Activated T-cell treated with anti-CD3 and anti-CD28 coated beads for 1 hour (primary cell): Measurements from ENCODE around the gene ZNF511.

Source experiments
- DNase-seq: peaks from one replicate; pipeline ENCODE4 v3.0.0-alpha.2; 2020; ENCODE audit warnings: low read depth

The ZNF511 gene

DNA sequence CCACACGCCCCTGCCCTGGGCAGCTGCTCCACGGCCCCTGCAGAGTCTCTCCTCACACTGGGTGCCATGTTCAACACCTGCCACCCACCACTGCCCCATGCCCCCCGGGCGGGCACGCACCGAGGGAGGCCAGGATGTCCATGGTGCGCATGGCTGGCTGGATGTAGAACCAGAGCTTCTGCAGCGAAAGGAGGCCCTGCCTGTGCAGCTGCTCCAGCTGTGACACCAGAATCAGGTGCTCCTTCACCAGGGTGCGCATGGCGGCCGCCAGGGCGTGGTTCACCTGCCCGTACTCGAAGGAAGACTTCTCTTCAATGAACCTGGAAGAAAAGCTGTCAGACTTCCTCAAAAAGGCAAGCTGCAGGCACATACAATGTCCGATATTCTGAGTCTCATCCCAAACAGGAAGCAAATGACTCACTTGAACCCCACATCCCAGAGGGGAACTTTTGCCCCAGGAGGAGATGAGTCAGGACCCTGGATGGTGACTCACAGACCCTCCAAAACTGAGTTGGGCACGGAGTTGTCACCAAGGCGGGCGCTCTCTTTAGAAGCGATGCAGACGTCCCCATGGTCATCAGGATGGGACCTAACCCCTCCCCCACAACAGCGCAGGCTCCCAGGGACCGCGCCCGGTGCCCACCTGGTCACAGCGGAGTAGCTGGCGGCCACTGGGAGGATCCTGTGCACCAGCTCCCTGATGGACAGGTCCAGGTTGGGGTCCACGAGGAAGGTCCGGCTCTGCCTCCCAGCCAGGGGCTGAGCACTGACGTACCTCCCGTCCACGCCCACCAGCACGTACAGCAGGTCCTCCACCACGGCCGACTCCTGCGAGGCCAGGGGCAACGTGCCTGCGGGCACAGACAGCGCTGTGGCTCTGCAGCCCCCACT is 15.6 kb upstream of the ZNF511 start:
- DNase-seq, result no peak

DNA sequence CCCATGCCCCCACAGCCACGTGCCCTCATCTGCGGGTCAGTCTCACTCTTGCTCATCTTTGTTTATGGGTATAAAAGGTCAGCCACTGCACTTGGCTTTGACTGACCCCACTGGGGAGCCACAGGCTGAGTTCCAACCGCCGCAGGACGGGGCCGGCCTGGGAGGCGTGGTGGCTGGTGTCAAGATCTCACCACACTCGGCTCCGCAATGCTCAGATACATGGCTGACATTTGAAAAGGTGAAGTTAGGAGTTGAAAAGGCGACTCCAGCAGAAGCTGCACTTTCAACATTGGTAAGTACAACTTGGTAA is 14.9 kb upstream of the ZNF511 start:
- no peak for DNase-seq

- DNase-seq, result no peak
Measured at GRCh38 chr10:133294189-133294588, 14.5 kb upstream of the ZNF511 start.

- DNase-seq, result no peak
Measured at GRCh38 chr10:133295426-133296320, 13.0 kb upstream of the ZNF511 start.

DNA sequence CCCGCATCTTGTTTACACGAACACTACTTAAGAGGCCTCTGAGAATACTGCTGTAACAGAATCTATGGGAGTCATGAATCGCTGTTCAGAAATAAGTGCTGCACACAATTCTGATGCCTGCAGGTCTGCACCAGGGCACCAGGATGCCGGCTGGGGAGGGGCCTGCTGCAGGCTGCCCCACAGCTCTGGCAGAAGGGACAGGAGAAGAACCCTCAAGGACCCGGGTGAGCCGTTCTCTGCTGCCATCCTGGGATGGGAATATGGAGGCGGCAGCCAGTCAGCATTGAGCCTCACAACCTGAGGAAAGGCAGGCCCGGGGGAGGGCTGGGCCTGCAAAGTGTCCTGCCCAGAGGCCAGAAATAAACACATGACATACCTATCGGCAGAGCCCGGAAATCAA is 11.2 kb upstream of the ZNF511 start:
- DNase-seq, result no peak

GRCh38 chr10:133298466-133298865 is 10.2 kb upstream of the ZNF511 start:
- DNase-seq, result no peak

DNA sequence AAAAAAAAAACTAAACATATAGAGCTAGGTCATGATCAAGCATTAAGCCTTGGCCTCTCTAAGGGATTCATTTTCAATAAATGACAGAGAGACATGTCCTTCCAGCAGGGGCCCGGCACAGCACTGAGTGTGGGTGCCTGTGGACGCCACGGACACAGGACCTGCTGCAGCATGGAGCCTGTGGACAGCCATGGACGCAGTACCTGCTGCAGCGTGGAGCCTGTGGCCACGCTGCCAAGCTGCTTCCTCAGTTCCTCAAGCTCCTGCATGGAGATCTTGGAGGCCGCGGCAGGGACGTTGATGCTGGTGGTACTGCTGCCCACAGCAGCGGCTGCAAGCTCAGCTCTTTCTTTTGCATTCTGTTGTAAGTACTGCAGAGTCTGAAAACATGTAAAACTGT is 9.5 kb upstream of the ZNF511 start:
- no peak for DNase-seq

- no peak for DNase-seq
Measured at GRCh38 chr10:133299738-133300137, 9.0 kb upstream of the ZNF511 start.

- no peak for DNase-seq
Measured at GRCh38 chr10:133302230-133302629, 6.5 kb upstream of the ZNF511 start.

DNA sequence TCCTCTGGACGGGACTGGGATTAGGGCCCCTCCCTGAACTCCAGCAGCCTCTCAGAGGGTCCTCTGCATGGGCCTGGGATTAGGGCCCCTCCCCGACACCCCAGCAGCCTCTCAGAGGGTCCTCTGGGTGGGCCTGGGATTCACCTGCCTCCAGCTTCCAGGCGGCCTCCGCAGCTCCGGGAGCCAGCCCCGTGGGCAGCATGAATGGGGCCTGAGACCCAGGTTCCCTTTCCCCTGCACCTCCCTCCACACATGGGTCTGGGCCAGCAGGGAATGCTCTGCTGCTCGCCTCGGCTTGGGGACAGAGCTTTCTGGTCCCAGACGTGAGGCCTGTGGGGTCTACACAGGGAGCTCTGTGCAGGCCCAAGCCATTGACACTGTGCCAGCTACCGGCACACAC is 5.5 kb upstream of the ZNF511 start:
- no peak for DNase-seq

- DNase-seq, result no peak
Measured at GRCh38 chr10:133306097-133306476, 2.6 kb upstream of the ZNF511 start.

DNA sequence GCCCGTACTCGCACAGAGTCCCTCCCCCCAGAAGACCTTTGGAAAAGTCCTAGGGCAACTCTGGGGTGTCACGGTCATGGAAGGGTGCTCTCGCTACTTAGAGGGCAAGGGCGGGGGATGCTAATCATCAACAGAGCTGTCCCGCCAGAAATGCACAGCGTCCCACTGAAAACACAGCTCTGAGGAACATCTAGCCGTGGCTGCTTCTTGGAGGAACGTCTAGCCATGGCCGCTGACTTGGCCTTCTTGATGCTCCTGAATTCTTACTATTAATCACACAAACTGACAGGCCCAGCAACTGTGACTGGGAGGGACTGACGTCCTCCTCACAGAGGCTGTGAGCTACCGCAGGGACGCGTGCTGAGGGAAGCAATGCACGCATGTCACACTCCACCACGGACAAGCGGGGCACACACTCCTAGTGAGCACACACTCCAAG is 1.8 kb upstream of the ZNF511 start:
- no peak for DNase-seq

- peak; percentile 84 for DNase-seq
Measured at GRCh38 chr10:133307776-133308420, 816 bp upstream of the ZNF511 start.

DNA sequence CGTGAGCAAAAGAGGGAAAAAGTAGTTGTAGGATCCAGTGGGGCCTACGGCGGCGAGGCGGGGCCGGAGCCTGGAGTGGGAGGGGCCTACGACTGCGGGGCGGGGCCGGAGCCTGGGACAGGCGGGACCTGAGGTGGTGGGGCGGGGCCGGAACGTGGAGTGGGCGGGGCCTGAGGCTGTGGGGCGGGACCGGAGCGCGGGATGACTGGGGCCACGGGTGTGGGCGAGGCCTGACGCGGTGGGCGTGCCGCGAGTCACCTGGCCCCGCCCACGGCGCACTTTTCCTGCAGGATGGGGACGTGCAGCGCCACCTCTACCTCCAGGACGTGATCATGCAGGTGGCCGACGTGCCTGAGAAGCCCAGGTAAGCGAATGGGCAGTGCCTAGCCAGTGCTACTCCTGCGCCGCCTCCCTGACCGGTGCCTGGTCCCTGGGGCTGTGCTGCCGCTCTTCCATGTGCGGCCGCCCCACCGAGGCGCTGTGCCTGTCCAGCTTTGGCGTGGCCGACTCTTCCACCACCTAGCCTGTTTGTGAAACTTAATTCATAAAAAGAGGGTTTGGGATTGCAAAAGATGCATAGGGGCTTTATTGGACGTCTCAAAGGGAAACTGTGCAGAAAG is 496 bp downstream of the ZNF511 start:
- DNase-seq, result peak; percentile 91

DNA sequence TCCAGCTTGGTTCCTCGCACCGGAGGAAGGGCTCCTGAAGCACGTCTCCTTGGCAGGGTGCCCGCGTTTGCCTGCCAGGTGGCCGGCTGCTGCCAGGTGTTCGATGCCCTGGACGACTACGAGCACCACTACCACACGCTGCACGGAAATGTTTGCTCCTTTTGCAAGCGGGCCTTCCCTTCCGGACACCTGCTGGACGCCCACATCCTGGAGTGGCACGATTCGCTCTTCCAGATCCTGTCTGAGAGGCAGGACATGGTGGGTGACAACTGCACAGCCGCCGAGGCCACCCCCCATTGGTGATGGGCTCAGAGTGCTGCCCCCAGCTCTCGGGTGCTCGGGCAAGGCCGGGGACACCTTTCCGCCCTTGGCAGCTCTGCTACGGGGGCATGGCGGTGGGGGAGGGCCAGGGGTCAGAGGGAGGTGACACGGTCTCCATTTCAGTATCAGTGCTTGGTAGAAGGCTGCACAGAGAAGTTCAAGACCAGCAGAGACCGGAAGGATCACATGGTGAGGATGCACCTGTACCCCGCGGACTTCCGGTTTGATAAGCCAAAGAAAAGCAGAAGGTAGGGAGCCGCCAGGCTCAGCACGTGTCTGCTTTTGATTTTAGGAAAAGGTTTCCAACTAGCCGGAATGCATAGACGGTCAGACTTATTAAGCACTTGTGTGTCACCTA is 1.1 kb downstream of the ZNF511 start:
- no peak for DNase-seq

DNA sequence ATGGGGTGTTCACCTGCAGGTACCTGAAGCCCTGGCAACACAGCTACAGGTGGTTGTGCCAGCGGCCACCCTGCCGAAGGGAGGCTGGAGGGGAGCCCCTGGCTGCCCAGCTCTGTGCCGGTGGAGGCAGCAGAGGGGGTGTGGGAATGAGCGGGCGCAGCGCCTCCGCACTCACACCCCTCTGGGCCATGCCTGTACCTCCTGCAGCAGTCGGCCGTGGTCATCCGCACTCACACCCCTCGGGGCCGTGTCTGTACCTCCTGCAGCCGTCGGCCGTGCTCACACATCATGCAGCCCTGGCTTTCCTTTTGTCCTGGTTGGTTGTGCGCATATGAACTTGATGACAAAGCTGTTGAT is 1.7 kb downstream of the ZNF511 start:
- no peak for DNase-seq

DNA sequence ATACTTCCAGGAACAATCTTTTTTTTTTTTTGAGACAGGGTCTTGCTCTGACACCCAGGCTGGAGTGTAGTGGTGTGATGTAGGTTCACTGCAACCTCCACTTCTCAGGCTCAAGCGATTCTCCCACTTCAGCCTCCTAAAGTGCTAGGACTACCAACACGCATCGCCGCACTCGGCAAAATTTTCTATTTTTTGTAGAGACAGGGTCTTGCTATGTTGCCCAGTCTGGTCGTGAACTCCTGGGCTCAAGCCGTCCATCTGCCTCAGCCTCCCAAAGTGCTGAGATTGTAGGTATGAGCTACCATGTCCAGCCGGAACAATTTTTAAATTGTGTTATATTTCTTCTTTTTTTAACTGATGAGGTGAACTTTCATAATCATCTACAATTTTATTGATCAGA is 2.1 kb downstream of the ZNF511 start:
- DNase-seq, result no peak

DNA sequence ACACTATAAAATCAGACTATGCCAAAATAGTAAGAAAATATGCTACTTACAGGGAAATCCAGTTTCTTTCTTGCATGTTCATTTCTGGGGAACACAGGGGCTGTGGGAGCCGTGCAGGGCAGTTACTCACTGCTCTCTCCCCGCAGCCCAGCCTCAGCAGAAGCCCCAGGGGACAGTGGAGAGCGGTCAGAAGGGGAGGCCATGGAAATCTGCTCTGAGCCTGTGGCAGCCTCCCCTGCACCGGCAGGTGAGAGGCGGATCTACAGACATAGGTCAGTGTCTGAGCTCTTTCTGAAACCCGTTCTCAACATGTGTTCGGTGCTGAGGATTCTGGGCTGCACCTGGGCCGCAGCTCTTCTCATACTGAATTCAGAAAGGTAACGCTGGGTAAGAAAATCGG is 2.9 kb downstream of the ZNF511 start:
- no peak for DNase-seq

GRCh38 chr10:133312016-133312768 is 3.5 kb downstream of the ZNF511 start:
- DNase-seq, result no peak

DNA sequence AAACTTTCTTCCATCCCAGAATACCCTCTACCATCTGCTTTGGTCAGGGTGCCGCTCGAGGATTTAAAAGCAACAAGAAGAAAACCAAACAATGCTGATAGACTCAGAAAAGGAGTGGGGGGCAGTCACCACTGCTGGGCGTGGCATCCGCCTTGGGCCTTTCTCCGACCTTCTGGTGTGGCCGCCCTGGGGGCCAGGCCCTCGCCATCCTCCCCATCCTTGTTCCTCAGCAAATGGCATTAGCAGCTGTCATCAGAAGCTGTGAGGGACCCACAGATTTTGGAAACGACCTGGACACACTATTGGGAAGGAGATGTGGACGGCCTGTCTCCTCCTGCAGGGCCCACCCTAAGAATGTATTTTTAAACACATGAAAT is 4.0 kb downstream of the ZNF511 start:
- no peak for DNase-seq

GRCh38 chr10:133313192-133313591 is 4.5 kb downstream of the ZNF511 start:
- DNase-seq, result no peak
